LNCAP (cell line): ENCODE measurements around the gene RBBP6.

ENCODE experiments used
- TF ChIP-seq, protein P1 (sequence below): fragments of 450-650 bp; IDR thresholded peaks from 2 replicates; pipeline ENCODE4 v1.5.1; 2017; ENCODE audit warnings: mild to moderate bottlenecking

RBBP6 gene

DNA sequence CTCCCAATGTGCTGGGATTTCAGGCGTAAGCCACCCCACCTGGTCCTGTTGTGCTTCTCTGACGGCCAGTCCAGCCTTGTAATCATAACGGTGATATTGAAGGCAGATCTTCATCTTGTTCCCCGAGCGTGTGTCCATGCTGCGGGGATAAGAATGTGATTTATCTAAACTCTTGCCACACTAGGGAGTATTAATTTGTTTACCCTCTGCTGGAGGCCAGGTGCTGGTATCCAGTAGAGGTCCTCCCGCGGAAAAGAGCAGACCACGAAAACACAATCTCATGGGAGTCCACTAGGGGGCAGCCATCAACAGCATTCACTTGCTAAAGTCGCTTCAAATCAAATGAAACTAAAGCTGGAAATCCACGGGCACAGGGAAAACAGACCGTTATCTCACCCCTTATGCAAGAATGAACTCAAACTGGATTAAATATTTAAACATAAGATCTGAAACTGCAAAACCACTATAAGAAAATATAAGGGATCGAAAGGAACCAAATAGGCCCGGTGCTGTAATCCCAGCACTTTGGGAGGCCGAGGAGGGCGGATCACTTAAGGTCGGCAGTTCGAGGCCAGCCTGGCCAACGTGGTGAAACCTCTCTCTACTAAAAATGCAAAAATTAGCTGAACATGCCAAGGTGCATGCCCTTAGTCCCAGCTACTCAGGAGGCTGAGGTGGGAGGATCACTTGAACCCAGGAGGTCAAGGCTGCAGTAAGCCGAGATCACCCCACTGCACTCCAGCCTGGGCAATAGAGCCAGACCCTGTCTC is 22.3 kb upstream of the RBBP6 start:
- TF ChIP-seq, protein P1, sequence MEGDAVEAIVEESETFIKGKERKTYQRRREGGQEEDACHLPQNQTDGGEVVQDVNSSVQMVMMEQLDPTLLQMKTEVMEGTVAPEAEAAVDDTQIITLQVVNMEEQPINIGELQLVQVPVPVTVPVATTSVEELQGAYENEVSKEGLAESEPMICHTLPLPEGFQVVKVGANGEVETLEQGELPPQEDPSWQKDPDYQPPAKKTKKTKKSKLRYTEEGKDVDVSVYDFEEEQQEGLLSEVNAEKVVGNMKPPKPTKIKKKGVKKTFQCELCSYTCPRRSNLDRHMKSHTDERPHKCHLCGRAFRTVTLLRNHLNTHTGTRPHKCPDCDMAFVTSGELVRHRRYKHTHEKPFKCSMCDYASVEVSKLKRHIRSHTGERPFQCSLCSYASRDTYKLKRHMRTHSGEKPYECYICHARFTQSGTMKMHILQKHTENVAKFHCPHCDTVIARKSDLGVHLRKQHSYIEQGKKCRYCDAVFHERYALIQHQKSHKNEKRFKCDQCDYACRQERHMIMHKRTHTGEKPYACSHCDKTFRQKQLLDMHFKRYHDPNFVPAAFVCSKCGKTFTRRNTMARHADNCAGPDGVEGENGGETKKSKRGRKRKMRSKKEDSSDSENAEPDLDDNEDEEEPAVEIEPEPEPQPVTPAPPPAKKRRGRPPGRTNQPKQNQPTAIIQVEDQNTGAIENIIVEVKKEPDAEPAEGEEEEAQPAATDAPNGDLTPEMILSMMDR: peak; percentile 95

DNA sequence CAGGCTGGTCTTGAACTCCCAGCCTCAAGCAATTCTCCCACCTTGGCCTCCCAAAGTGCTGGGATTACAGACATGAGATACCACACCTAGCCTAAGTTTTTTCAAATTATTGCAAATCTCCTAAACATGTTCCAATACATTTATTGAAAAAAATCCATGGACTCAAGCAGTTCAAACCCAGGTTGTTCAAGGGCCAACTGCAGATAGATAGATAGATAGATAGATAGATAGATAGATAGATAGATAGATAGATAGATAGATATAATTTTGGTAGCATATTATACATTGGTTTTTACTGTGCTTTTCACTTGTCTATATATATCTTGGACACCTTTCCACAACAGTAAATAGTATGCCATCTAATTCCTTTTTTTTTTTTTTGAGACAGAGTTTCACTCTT is 20.9 kb upstream of the RBBP6 start:
- TF ChIP-seq, protein P1: no peak

DNA sequence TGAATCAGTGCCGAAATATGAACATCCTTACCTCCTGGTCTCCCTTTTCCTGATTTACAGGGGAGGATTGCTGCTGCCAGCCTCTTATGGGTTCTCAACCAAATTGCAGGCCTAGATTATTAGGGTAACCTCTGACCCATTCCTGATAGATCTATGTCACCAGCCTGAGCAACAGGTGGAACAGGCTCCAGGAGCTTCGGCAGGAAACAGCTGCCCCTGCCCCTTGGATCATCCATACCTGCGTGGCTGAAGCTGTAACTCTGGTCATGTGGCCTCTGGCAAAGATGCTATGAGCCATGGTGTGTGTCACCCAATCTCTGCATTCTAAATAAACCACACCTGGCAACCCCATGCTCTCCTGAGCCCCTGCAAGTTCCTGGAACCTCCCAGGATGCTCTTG is 18.4 kb upstream of the RBBP6 start:
- TF ChIP-seq, protein P1: no peak

DNA sequence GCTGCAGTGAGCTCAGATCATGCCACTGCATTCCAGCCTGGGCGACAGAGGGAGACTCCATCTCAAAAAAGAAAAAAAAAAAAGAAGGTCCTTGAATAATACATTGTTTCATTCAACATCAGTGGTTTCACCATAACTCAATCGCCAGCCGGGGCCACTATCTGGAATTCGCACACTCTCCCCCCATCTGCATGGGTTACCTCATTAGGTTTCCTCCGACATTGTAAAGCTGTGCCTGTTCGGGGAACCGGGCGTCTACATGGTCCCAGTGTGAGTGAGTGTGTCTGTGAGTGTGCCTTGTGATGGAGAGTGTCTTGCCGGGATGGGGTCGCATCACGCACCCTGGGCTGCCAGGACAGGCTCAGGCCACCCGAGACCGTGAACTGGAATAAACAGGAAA is 16.6 kb upstream of the RBBP6 start:
- TF ChIP-seq, protein P1: no peak

DNA sequence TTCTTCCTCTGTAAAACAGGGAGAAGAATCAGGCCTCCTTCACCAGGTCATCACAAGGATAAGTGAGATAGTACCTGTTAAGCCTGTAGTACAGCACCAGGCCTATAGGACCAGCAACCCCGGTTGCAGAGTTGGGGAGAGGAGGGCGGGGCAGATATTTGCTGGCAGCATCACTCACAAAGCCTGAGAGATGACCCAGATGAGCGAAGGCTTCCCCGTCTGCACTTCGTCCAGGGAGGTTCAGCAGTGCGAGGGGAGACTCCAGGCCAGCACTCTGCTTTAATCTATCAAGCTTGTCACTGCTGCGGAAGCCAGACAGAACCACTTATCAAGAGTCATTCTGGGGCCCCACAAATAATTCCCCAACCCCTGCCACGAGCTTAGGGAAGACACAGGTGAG is 15.8 kb upstream of the RBBP6 start:
- TF ChIP-seq, protein P1: no peak

DNA sequence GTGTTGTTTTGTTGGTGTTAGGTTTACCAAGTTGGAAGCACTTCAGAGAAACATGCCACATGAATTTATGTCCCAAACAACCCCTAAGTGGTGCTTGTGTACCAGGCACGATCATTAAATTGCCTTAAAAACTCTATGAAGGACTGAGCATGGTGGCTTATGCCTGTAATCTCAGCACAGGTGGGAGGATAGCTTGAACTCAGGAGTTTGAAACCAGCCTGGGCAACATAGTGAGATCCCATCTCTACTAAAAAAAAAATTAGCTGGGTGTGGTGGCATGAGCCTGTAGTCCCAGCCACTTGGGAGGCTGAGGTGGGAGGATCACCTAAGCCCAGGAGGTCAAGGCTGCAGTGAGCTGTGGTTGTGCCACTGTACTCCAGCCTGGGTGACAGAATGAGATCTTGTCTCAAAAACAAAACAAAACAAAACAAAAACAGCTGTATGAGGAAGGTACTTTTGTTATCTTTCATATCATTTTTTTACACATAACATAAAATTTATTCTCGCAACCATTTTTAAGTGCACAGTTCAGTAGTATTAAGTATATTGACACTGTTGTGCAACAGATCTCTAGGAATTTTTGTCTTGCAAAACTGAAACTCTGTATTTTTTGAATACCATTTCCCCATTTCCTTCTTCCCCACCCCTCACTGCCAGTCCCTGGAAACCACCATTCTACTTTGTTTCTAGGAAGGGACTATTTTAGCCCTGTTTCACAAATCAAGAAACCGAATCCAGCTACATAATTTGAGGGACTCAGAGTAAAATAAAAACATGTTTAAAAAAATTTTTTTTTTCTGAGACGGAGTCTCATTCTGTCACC is 14.3 kb upstream of the RBBP6 start:
- TF ChIP-seq, protein P1: no peak

DNA sequence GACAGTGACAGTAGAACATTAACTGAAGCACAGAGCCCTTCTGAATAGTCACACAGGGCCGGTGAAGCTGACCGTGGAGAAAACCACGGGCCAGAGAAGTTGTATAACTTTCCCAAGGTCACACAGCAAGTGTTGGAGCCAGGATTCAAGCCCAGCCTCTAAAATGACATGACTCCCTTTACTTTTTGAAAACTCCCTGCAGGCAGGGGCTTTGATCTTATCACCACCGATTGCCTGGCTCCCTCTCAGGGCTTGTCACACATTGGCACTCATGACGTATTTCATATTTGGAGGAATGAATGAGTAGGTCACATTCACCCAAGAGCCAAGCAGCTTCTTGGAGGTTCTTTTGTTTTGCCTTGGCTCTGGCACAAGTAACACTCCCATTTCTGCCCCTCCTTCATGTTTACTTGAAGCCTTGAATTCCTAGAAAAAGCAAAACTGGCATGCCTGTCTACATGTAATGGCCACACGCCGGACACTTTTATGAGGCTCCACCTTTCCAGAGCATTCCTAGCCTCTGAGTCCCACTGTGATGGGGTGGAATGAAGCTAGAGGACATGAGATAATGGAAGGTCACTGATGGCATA is 13.3 kb upstream of the RBBP6 start:
- TF ChIP-seq, protein P1: no peak
